HG03280 (cell line): ENCODE data around the gene OPRM1.

ENCODE experiments used
- ATAC-seq: cut with Tn5 transposase; IDR thresholded peaks from one replicate; pipeline ENCODE4 v1.9.1; 2021; ENCODE audit warnings: mild to moderate bottlenecking, moderate library complexity; ENCODE audit not compliant: unreplicated experiment

Gene OPRM1

GRCh38 chr6:154202339-154202738 is 163.3 kb downstream of the OPRM1 start:
- ATAC-seq: no peak

- ATAC-seq: no peak
Observed at GRCh38 chr6:154202958-154203357, 163.9 kb downstream of the OPRM1 start.

GRCh38 chr6:154206141-154206540 is 167.1 kb downstream of the OPRM1 start:
- no peak for ATAC-seq

- ATAC-seq: no peak
Observed at GRCh38 chr6:154206996-154207395, 168.0 kb downstream of the OPRM1 start.

GRCh38 chr6:154209555-154209954 is 170.5 kb downstream of the OPRM1 start:
- no peak for ATAC-seq

GRCh38 chr6:154210678-154211077 is 171.6 kb downstream of the OPRM1 start:
- ATAC-seq: no peak

GRCh38 chr6:154213782-154214181 is 174.7 kb downstream of the OPRM1 start:
- no peak for ATAC-seq

GRCh38 chr6:154218301-154218700 is 179.3 kb downstream of the OPRM1 start:
- no peak for ATAC-seq

GRCh38 chr6:154218787-154219186 is 179.7 kb downstream of the OPRM1 start:
- no peak for ATAC-seq

- no peak for ATAC-seq
Observed at GRCh38 chr6:154219250-154219649, 180.2 kb downstream of the OPRM1 start.

GRCh38 chr6:154222716-154223115 is 183.7 kb downstream of the OPRM1 start:
- no peak for ATAC-seq

GRCh38 chr6:154223296-154223695 is 184.3 kb downstream of the OPRM1 start:
- no peak for ATAC-seq

- ATAC-seq: no peak
Observed at GRCh38 chr6:154226461-154226860, 187.4 kb downstream of the OPRM1 start.

- ATAC-seq: no peak
Observed at GRCh38 chr6:154227862-154228520, 189.0 kb downstream of the OPRM1 start.

- ATAC-seq: no peak
Observed at GRCh38 chr6:154228521-154228905, 189.5 kb downstream of the OPRM1 start.

- ATAC-seq: peak; percentile 79
Observed at GRCh38 chr6:154229786-154230185, 190.7 kb downstream of the OPRM1 start.

GRCh38 chr6:154230393-154230792 is 191.4 kb downstream of the OPRM1 start:
- ATAC-seq: no peak

GRCh38 chr6:154230910-154231595 is 192.0 kb downstream of the OPRM1 start:
- no peak for ATAC-seq

- no peak for ATAC-seq
Observed at GRCh38 chr6:154232013-154232910, 193.2 kb downstream of the OPRM1 start.

- no peak for ATAC-seq
Observed at GRCh38 chr6:154233383-154233782, 194.3 kb downstream of the OPRM1 start.

GRCh38 chr6:154234019-154234772 is 195.2 kb downstream of the OPRM1 start:
- no peak for ATAC-seq
